GM12878 (cell line): ENCODE data around the gene PCYT1B. TPM values are rescaled to one million over a fixed set of nuclear protein-coding genes. Genes with fewer than 3 reads are reported as not detected.

Source experiments
- ATAC-seq: fragments of 200-7000 bp; cut with Tn5 transposase; 3 replicates; pipeline ENCODE4 v1.9.1; 2020; ENCODE audit warnings: mild to moderate bottlenecking, moderate library complexity
- BruUV-seq: library from RNA; stranded (reverse); fragments of 400-500 nt; replicated peaks from 2 replicates; lab custom pipeline; 2021; lab: Mats Ljungman, UMichigan
- CTCF ChIA-PET: fragments of 300-600 bp; sonication (Branson Sonifier 250); formaldehyde crosslinking; extraction: SDS; loops from one replicate; lab custom pipeline; 2021; ENCODE audit warnings: inconsistent platforms; lab: Yijun Ruan, JAX
- POLR2A ChIA-PET: fragments of 350-600 bp; formaldehyde crosslinking; extraction: SDS; loops from one replicate; lab custom pipeline; 2021; ENCODE audit warnings: inconsistent platforms; lab: Charles Lee
- RAD21 ChIA-PET: fragments of 300-600 bp; sonication (Branson Sonifier 250); formaldehyde crosslinking; loops from one replicate; lab custom pipeline; 2023; ENCODE audit warnings: antibody characterized with exemption; ENCODE audit not compliant: unreplicated experiment; lab: Charles Lee
- SMC1A ChIA-PET: fragments of 300-600 bp; sonication (Branson Sonifier 250); formaldehyde crosslinking; loops from one replicate; lab custom pipeline; 2023; ENCODE audit not compliant: unreplicated experiment, uncharacterized antibody; lab: Charles Lee
- DNase-seq: peaks from one replicate; pipeline ENCODE4 v3.0.0-alpha.2; 2011; ENCODE audit warnings: low read depth, low spot score
- FAIRE-seq: peaks from 3 replicates; lab custom pipeline; 2011; peaks lifted over from hg19 to GRCh38; lab: Jason Lieb, UNC
- H2AFZ ChIP-seq: 2 replicates; pipeline ENCODE4 v1.6.0; 2011; ENCODE audit warnings: low read depth, low read length, control low read depth; ENCODE audit not compliant: control insufficient read depth
- H3K27ac ChIP-seq: 2 replicates; pipeline ENCODE4 v1.5.1; 2011; ENCODE audit warnings: control low read depth; ENCODE audit not compliant: control insufficient read depth, insufficient read depth
- H3K27me3 ChIP-seq, 2 experiments: replicated peaks in 1 of 2; 2 replicates each; pipeline versions ENCODE4 v1.6.0 to v1.6.1; 2011; ENCODE audit warnings: low read length in 1 of 2; ENCODE audit not compliant: control insufficient read depth in 2 of 2, insufficient read depth in 2 of 2
- H3K36me3 ChIP-seq, 2 experiments: 2 replicates each; pipeline ENCODE4 v1.5.1; 2011; ENCODE audit warnings: low read length in 1 of 2; ENCODE audit not compliant: control insufficient read depth in 2 of 2, insufficient read depth in 2 of 2
- H3K4me1 ChIP-seq: 2 replicates; pipeline ENCODE4 v1.6.1; 2011; ENCODE audit warnings: mild to moderate bottlenecking, low read length, moderate library complexity, mixed read lengths; ENCODE audit not compliant: control insufficient read depth, insufficient read depth
- H3K4me2 ChIP-seq: 2 replicates; pipeline ENCODE4 v1.6.0; 2011; ENCODE audit warnings: control low read depth; ENCODE audit not compliant: control insufficient read depth, insufficient read depth
- H3K4me3 ChIP-seq: fragments of 200-600 bp; sonication (generic); 2 replicates; pipeline ENCODE4 v1.5.1; 2016
- H3K79me2 ChIP-seq: 2 replicates; pipeline ENCODE4 v1.6.0; 2011; ENCODE audit warnings: low read length; ENCODE audit not compliant: control insufficient read depth, insufficient read depth
- H3K9ac ChIP-seq: 2 replicates; pipeline ENCODE4 v1.8.0; 2011; ENCODE audit warnings: low read length, control low read depth, mixed read lengths; ENCODE audit not compliant: control insufficient read depth, insufficient read depth
- H3K9me3 ChIP-seq: replicated peaks from 3 replicates; pipeline ENCODE4 v1.5.1; 2011; ENCODE audit warnings: mild to moderate bottlenecking, low read length; ENCODE audit not compliant: control insufficient read depth, insufficient read depth
- H4K20me1 ChIP-seq: 2 replicates; pipeline ENCODE4 v1.6.0; 2011; ENCODE audit not compliant: control insufficient read depth, insufficient read depth
- BMI1 ChIP-seq: fragments of 450-650 bp; IDR thresholded peaks from 2 replicates; pipeline ENCODE4 v1.6.1; 2016; ENCODE audit warnings: mild to moderate bottlenecking, moderate library complexity, borderline replicate concordance
- CEBPB ChIP-seq, 2 experiments: fragments of 150-350 bp in 1 of 2; IDR thresholded peaks; 2 replicates each; pipeline ENCODE4 v1.6.1; 2012 to 2014; ENCODE audit warnings: low read depth in 2 of 2, low read length in 2 of 2, borderline replicate concordance in 1 of 2, inconsistent platforms in 1 of 2
- CHD4 ChIP-seq: fragments of 200-600 bp; sonication (generic); IDR thresholded peaks from 2 replicates; pipeline ENCODE4 v1.6.1; 2016; ENCODE audit warnings: mild to moderate bottlenecking
- CREM ChIP-seq: IDR thresholded peaks from 2 replicates; pipeline ENCODE4 v1.6.1; 2014; ENCODE audit warnings: antibody characterized with exemption, low read depth
- EGR1 ChIP-seq, 2 experiments: IDR thresholded peaks; 1 replicate in 1 of 2; 2 replicates in 1 of 2; pipeline ENCODE4 v1.6.1; 2011 to 2012; ENCODE audit warnings: low read depth in 2 of 2, low read length in 2 of 2, borderline replicate concordance in 1 of 2, mild to moderate bottlenecking in 1 of 2, moderate library complexity in 1 of 2
- EP300 ChIP-seq, 2 experiments: fragments of 150-350 bp in 1 of 2; IDR thresholded peaks; 2 replicates each; pipeline ENCODE4 v1.6.1; 2011 to 2012; ENCODE audit warnings: low read depth in 2 of 2, low read length in 2 of 2, borderline replicate concordance in 1 of 2, improper control_type of control experiment in 1 of 2, inconsistent platforms in 1 of 2; ENCODE audit not compliant: control insufficient read depth in 1 of 2
- GABPA ChIP-seq: IDR thresholded peaks from 2 replicates; pipeline ENCODE4 v1.6.1; 2014; ENCODE audit warnings: antibody characterized with exemption, low read depth, mild to moderate bottlenecking, inconsistent platforms
- IKZF1 ChIP-seq: fragments of 450-650 bp; conservative IDR thresholded peaks from 2 replicates; pipeline ENCODE4 v1.6.1; 2017; ENCODE audit warnings: antibody characterized with exemption, mild to moderate bottlenecking
- MEF2A ChIP-seq: IDR thresholded peaks from 2 replicates; pipeline ENCODE4 v1.6.1; 2011; ENCODE audit warnings: low read depth, mild to moderate bottlenecking, low read length, moderate library complexity; ENCODE audit not compliant: insufficient read depth
- MYB ChIP-seq: fragments of 150-350 bp; IDR thresholded peaks from 2 replicates; pipeline ENCODE4 v1.6.1; 2014; ENCODE audit warnings: mild to moderate bottlenecking, low read depth, low read length, borderline replicate concordance
- MYC ChIP-seq: IDR thresholded peaks from 2 replicates; pipeline ENCODE4 v1.6.1; 2011; ENCODE audit warnings: mild to moderate bottlenecking, low read length, moderate library complexity, inconsistent platforms; ENCODE audit not compliant: insufficient read depth, insufficient replicate concordance, insufficient read length, severe bottlenecking
- NR2C2 ChIP-seq: IDR thresholded peaks from 2 replicates; pipeline ENCODE4 v1.6.1; 2011; ENCODE audit warnings: borderline replicate concordance, low read depth; ENCODE audit not compliant: control insufficient read depth, insufficient read length
- RELA ChIP-seq: fragments of 450-650 bp; IDR thresholded peaks from 2 replicates; pipeline ENCODE4 v1.8.0; 2014; ENCODE audit warnings: borderline replicate concordance; ENCODE audit not compliant: partially characterized antibody
- SRF ChIP-seq, 2 experiments: IDR thresholded peaks; 2 replicates each; pipeline ENCODE4 v1.6.1; 2011; ENCODE audit warnings: low read depth in 2 of 2, low read length in 2 of 2, mild to moderate bottlenecking in 1 of 2, moderate library complexity in 1 of 2
- SUPT20H ChIP-seq: IDR thresholded peaks from 2 replicates; pipeline ENCODE4 v1.6.1; 2011; ENCODE audit warnings: low read depth, mild to moderate bottlenecking, low read length, moderate library complexity, borderline replicate concordance; ENCODE audit not compliant: control insufficient read depth
- TARDBP ChIP-seq: IDR thresholded peaks from 2 replicates; pipeline ENCODE4 v1.6.1; 2016; ENCODE audit warnings: borderline replicate concordance
- ZNF274 ChIP-seq: IDR thresholded peaks from one replicate; pipeline ENCODE4 v1.8.0; 2011; ENCODE audit not compliant: insufficient read length, insufficient read depth
- ZSCAN29 ChIP-seq: fragments of 450-650 bp; IDR thresholded peaks from 2 replicates; pipeline ENCODE4 v1.6.1; 2017; ENCODE audit warnings: mild to moderate bottlenecking, moderate library complexity
- WGBS: methylation state at CpG from one replicate; pipeline ENCODE4 v1.1.6; 2016; ENCODE audit warnings: low lambda C conversion rate; ENCODE audit not compliant: insufficient replicate concordance, insufficient coverage; ENCODE audit errors: missing lambda C conversion rate; 5-methylcytosine and 5-hydroxymethylcytosine counted together
- in situ Hi-C: fragments of 300-500 bp; cut with MboI; formaldehyde crosslinking; loops from 9 replicates; pipeline ENCODE4 v1.14.3; 2018; ENCODE audit warnings: mixed read lengths
- intact Hi-C: fragments of 100-400 bp; cut with micrococcal nuclease; formaldehyde crosslinking; loops from one replicate; pipeline ENCODE4 v1.14.2; 2022; ENCODE audit not compliant: unreplicated experiment
- polyA plus RNA-seq, 11 experiments: library from polyadenylated mRNA; depleted of rRNA in 4 of 11; unstranded in 6 of 11; stranded (reverse) in 5 of 11; fragments of >200 nt; fragmentation: Nextera tagmentation in 4 of 11; fragmentation: Illumina TruSeq in 1 of 11; extraction: Ambion mirVana in 4 of 11; extraction: Trizol in 1 of 11; gene quantifications; 1 replicate in 1 of 11; 2 replicates in 10 of 11; pipeline versions ENCODE4 v1.2.1 to v1.2.3, GENCODE V29; 2011 to 2016; ENCODE audit warnings: inconsistent platforms in 2 of 11, missing spikeins in 2 of 11, low read depth in 1 of 11
- total RNA-seq, 4 experiments: library from RNA; depleted of rRNA in 3 of 4; stranded (reverse); fragments of >200 nt in 3 of 4; fragmentation: Illumina TruSeq in 1 of 4; extraction: Trizol in 1 of 4; gene quantifications; 2 replicates each; pipeline versions ENCODE4 v1.2.1 to v1.2.3, GENCODE V29; 2013 to 2021
- TF ChIP-seq, protein P1 (sequence below): fragments of 450-650 bp; IDR thresholded peaks from 2 replicates; pipeline ENCODE4 v1.6.1; 2016; ENCODE audit warnings: mild to moderate bottlenecking, moderate library complexity, borderline replicate concordance

PCYT1B gene
- total and polyA plus RNA-seq, 10 of the 15 experiments (the other 5 are each of a cell fraction or from before 2014, with no cell fraction given), result 0.10 TPM; not detected in 9

DNA sequence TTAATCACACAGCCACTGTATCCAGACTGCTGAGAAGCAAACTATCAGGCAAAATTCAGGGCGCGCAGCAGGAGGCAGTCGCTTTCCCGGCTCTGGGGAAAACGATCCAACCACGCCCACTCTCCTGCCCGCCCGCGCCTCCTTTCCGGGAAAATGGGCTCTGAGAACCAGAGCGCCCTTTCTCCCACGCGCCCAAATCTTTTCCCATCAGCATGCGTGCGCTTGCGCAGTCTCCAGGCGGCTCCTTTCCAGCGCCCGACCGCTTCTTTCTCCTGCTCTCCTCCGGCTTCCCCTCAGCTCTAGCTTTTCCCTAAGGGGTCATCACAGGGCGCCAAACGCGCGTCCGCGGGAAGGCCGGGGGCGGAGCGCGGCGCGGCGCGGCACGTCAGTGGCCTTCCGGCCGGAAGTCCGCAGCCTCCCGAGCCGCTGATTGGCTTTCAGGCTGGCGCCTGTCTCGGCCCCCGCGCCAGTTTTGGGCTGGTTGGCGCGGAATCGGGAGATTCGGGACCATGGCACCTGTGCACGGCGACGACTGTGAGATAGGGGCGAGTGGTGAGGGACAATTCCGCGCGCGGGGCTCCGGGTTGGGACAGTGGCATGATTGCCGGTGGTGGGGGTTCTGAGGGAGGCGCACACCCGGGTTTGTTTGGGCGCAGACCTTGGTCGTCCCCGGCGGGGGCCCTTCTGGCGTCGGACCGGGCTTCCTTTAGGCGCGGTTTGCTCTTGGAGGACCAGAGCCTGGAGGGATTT, 46.5 kb upstream of the PCYT1B start, which contains the start of gene POLA1:
TSS of gene POLA1 (plus strand) at position 466 of the 750 bp plus-strand sequence. CDS start at position 510, 44 bp downstream.
- in situ Hi-C loops (no loop called here), intact Hi-C loops (no loop called here)
- ATAC-seq (peak; percentile 93), DNase-seq (peak; percentile 55), FAIRE-seq (peak; percentile 68)
- H3K9ac ChIP-seq, result peak within 1 kb of the TSS; percentile 81
- H3K4me3 ChIP-seq, result peak within 1 kb of the TSS; percentile 75
- H3K4me2 ChIP-seq, result peak within 1 kb of the TSS; percentile 54
- no peaks in the 10 kb centered on the region for H3K9me3 ChIP-seq
- H3K27me3 ChIP-seq, result no peaks in the 10 kb centered on the region
- 40% methylated on average over 70 of the region's 70 CpGs for WGBS
- ChIA-PET SMC1A (no interaction called here), RAD21 (no interaction called here), POLR2A (no interaction called here), CTCF (no interaction called here)
- peak within 1 kb of the TSS; percentile 62 for H3K27ac ChIP-seq
- H3K4me1 ChIP-seq, result no peaks in the 10 kb centered on the region
- H2AFZ ChIP-seq, result peak within 1 kb of the TSS; percentile 76
- no peaks in the 10 kb centered on the region for H3K36me3 ChIP-seq
- H3K79me2 ChIP-seq, result peaks cover 44% of the 10 kb centered on the region
- H4K20me1 ChIP-seq, result no peaks in the 10 kb centered on the region
- no TSS peak for BruUV-seq
- peak in 1 of 2 experiments; percentile 74; a peak in 2 of 3 replicates for TF ChIP-seq EGR1 (IDR thresholded peaks at IDR 0.05; ENCODE audit: borderline replicate concordance in 1 of 2, low read depth in 2 of 2, low read length in 2 of 2)
- TF ChIP-seq SRF (IDR thresholded peaks at IDR 0.05; ENCODE audit: low read depth in 2 of 2, low read length in 2 of 2), result peak in 1 of 2 experiments; percentile 74; a peak in 2 of 4 replicates
- no peak for TF ChIP-seq MEF2A
- TF ChIP-seq RELA, result no peak
- TF ChIP-seq MYC, result no peak
- no peak for TF ChIP-seq SUPT20H
- TF ChIP-seq CEBPB (IDR thresholded peaks at IDR 0.05; ENCODE audit: borderline replicate concordance in 1 of 2, low read depth in 2 of 2, low read length in 2 of 2), result no peak
- no peak for TF ChIP-seq MYB
- TF ChIP-seq ZSCAN29, result no peak
- TF ChIP-seq CHD4, result no peak
- TF ChIP-seq CREM, result peak; percentile 98
- no peak for TF ChIP-seq NR2C2
- no peak for TF ChIP-seq BMI1
- TF ChIP-seq ZNF274, result no peak
- TF ChIP-seq EP300 (IDR thresholded peaks at IDR 0.05; ENCODE audit: borderline replicate concordance in 1 of 2, control insufficient read depth in 1 of 2, low read depth in 2 of 2, low read length in 2 of 2), result no peak
- TF ChIP-seq TARDBP, result 0 out of 2 replicates have a peak, but pooled peaks have one; percentile 51
- peak; percentile 79 for TF ChIP-seq GABPA
- TF ChIP-seq, protein P1, sequence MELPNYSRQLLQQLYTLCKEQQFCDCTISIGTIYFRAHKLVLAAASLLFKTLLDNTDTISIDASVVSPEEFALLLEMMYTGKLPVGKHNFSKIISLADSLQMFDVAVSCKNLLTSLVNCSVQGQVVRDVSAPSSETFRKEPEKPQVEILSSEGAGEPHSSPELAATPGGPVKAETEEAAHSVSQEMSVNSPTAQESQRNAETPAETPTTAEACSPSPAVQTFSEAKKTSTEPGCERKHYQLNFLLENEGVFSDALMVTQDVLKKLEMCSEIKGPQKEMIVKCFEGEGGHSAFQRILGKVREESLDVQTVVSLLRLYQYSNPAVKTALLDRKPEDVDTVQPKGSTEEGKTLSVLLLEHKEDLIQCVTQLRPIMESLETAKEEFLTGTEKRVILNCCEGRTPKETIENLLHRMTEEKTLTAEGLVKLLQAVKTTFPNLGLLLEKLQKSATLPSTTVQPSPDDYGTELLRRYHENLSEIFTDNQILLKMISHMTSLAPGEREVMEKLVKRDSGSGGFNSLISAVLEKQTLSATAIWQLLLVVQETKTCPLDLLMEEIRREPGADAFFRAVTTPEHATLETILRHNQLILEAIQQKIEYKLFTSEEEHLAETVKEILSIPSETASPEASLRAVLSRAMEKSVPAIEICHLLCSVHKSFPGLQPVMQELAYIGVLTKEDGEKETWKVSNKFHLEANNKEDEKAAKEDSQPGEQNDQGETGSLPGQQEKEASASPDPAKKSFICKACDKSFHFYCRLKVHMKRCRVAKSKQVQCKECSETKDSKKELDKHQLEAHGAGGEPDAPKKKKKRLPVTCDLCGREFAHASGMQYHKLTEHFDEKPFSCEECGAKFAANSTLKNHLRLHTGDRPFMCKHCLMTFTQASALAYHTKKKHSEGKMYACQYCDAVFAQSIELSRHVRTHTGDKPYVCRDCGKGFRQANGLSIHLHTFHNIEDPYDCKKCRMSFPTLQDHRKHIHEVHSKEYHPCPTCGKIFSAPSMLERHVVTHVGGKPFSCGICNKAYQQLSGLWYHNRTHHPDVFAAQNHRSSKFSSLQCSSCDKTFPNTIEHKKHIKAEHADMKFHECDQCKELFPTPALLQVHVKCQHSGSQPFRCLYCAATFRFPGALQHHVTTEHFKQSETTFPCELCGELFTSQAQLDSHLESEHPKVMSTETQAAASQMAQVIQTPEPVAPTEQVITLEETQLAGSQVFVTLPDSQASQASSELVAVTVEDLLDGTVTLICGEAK, result peak; percentile 69
- TF ChIP-seq IKZF1, result peak; percentile 92
